HG02798 (cell line): Measurements from ENCODE around the gene OR2A5.
"Not testable (repeated sequence)": the region's sequence is repeated elsewhere in the genome, so short reads cannot be mapped to it uniquely, and the experiment has no call there.

ENCODE experiments used
- ATAC-seq: cut with Tn5 transposase; IDR thresholded peaks from one replicate; pipeline ENCODE4 v1.9.1; 2021; ENCODE audit warnings: mild to moderate bottlenecking; ENCODE audit not compliant: unreplicated experiment, poor library complexity

The OR2A5 gene

GRCh38 chr7:144048648-144049047 lies at the start of gene OR2A5:
Gene OR2A5 (plus strand): TSS chr7:144048948. CDS start chr7:144050402, 1,454 bp downstream.
- no peak for ATAC-seq

GRCh38 chr7:144000020-144000419 lies 48.7 kb upstream of the OR2A5 start, which contains the start of gene OR6B1:
Gene OR6B1 (plus strand): TSS chr7:144000320. CDS start chr7:144003997, 3,677 bp downstream.
- no peak for ATAC-seq

- ATAC-seq: no peak
Observed at GRCh38 chr7:144001543-144001942, 47.2 kb upstream of the OR2A5 start.

- no peak for ATAC-seq
Observed at GRCh38 chr7:144004703-144005102, 44.0 kb upstream of the OR2A5 start.

GRCh38 chr7:144006029-144006691 lies 42.6 kb upstream of the OR2A5 start:
- no peak for ATAC-seq

- ATAC-seq: no peak
Observed at GRCh38 chr7:144006692-144007042, 42.1 kb upstream of the OR2A5 start.

- no peak for ATAC-seq
Observed at GRCh38 chr7:144009361-144009760, 39.4 kb upstream of the OR2A5 start.

GRCh38 chr7:144010061-144010460 lies 38.7 kb upstream of the OR2A5 start:
- ATAC-seq: not testable (repeated sequence)

GRCh38 chr7:144010821-144011220 lies 37.9 kb upstream of the OR2A5 start:
- ATAC-seq: not testable (repeated sequence)

- ATAC-seq: no peak
Observed at GRCh38 chr7:144011458-144012230, 37.1 kb upstream of the OR2A5 start.

GRCh38 chr7:144018065-144018464 lies 30.7 kb upstream of the OR2A5 start:
- ATAC-seq: no peak

GRCh38 chr7:144019457-144019856 lies 29.3 kb upstream of the OR2A5 start:
- ATAC-seq: peak; percentile 33

- ATAC-seq: no peak
Observed at GRCh38 chr7:144020340-144020739, 28.4 kb upstream of the OR2A5 start.

- no peak for ATAC-seq
Observed at GRCh38 chr7:144022169-144022568, 26.6 kb upstream of the OR2A5 start.

- ATAC-seq: no peak
Observed at GRCh38 chr7:144023171-144023827, 25.4 kb upstream of the OR2A5 start.

GRCh38 chr7:144024213-144024612 lies 24.5 kb upstream of the OR2A5 start:
- no peak for ATAC-seq

- no peak for ATAC-seq
Observed at GRCh38 chr7:144026203-144026883, 22.4 kb upstream of the OR2A5 start.

- no peak for ATAC-seq
Observed at GRCh38 chr7:144027070-144027469, 21.7 kb upstream of the OR2A5 start.

GRCh38 chr7:144027974-144028373 lies 20.8 kb upstream of the OR2A5 start:
- ATAC-seq: no peak

- no peak for ATAC-seq
Observed at GRCh38 chr7:144028547-144028946, 20.2 kb upstream of the OR2A5 start.

- ATAC-seq: no peak
Observed at GRCh38 chr7:144032516-144032915, 16.2 kb upstream of the OR2A5 start.
